ENCODE data around the gene PSMC3IP. TPM values are rescaled to one million over a fixed set of nuclear protein-coding genes. Genes with fewer than 3 reads are reported as not detected.

PSMC3IP gene
- polyA plus RNA-seq, 1 experiment, result 3.4 TPM

GRCh38 chr17:42563143-42563509 is 14.4 kb downstream of the PSMC3IP start:
- no peak for TF ChIP-seq CTCF (IDR thresholded peaks at IDR 0.05; ENCODE audit: insufficient read depth, low read depth, low read length)
- ChIA-PET POLR2A (no interaction called here), CTCF (interaction anchor here (0.7 kb wide), 1 partner anchor 117 kb away, joined by 3 read pairs; no protein-coding TSS in a partner anchor)
- H3K27me3 ChIP-seq (ENCODE audit: control insufficient read depth, insufficient read depth, low read length), result no peaks in the 10 kb centered on the region
- peak overlapping the region; percentile 83 for H3K4me3 ChIP-seq (ENCODE audit: low read depth, low read length)
- peaks cover 21% of the 10 kb centered on the region for H3K36me3 ChIP-seq (ENCODE audit: control insufficient read depth, insufficient read depth, low read length)
- DNase-seq (ENCODE audit: low read depth), result no peak

GRCh38 chr17:42562388-42563142 is 15.0 kb downstream of the PSMC3IP start:
- Histone ChIP-seq H3K4me3 (ENCODE audit: low read depth, low read length) (peak overlapping the region; percentile 83), H3K27me3 (ENCODE audit: control insufficient read depth, insufficient read depth, low read length) (no peaks in the 10 kb centered on the region), H3K36me3 (ENCODE audit: control insufficient read depth, insufficient read depth, low read length) (peaks cover 21% of the 10 kb centered on the region)
- TF ChIP-seq CTCF (IDR thresholded peaks at IDR 0.05; ENCODE audit: insufficient read depth, low read depth, low read length), result no peak
- ChIA-PET POLR2A (no interaction called here), CTCF (no interaction called here)
- DNase-seq (ENCODE audit: low read depth), result no peak

- DNase-seq (ENCODE audit: low read depth), result peak; percentile 74
- ChIA-PET CTCF (no interaction called here), POLR2A (no interaction called here)
- H3K4me3 ChIP-seq (ENCODE audit: low read depth, low read length), result peak within 1 kb of the TSS; percentile 83
- no peak for TF ChIP-seq CTCF (IDR thresholded peaks at IDR 0.05; ENCODE audit: insufficient read depth, low read depth, low read length)
- peaks cover 21% of the 10 kb centered on the region for H3K36me3 ChIP-seq (ENCODE audit: control insufficient read depth, insufficient read depth, low read length)
- no peaks in the 10 kb centered on the region for H3K27me3 ChIP-seq (ENCODE audit: control insufficient read depth, insufficient read depth, low read length)
Measured at GRCh38 chr17:42561897-42562387, 15.6 kb downstream of the PSMC3IP start, which contains the start of gene COASY. Gene COASY, plus strand, starts transcription at chr17:42562148. Its CDS starts 475 bp downstream, at chr17:42562623.

GRCh38 chr17:42560246-42560645 is 17.3 kb downstream of the PSMC3IP start:
- CTCF ChIA-PET, result interaction anchor here (1.1 to 1.2 kb wide), 2 partner anchors 12 to 24 kb away, joined by 3 to 4 read pairs; no protein-coding TSS in a partner anchor
- no peak for DNase-seq (ENCODE audit: low read depth)

More at GRCh38 chr17:42560246-42560645, 17.3 kb downstream of the PSMC3IP start:
- Histone ChIP-seq H3K36me3 (ENCODE audit: control insufficient read depth, insufficient read depth, low read length) (peaks cover 13% of the 10 kb centered on the region), H3K27me3 (ENCODE audit: control insufficient read depth, insufficient read depth, low read length) (no peaks in the 10 kb centered on the region), H3K4me3 (ENCODE audit: low read depth, low read length) (no peak overlapping the region)
- POLR2A ChIA-PET, result no interaction called here
- no peak for TF ChIP-seq CTCF (IDR thresholded peaks at IDR 0.05; ENCODE audit: insufficient read depth, low read depth, low read length)

All from BJ (cell line).